Measurements from ENCODE around the gene OXSR1.

- TF ChIP-seq CTCF (IDR thresholded peaks at IDR 0.05; ENCODE audit: low read depth, low read length, missing input control) (no peak), FOXA1 (IDR thresholded peaks at IDR 0.05) (no peak), RAD21 (IDR thresholded peaks at IDR 0.05) (no peak), YY1 (IDR thresholded peaks at IDR 0.05) (no peak), JUND (IDR thresholded peaks at IDR 0.05) (no peak), GABPA (IDR thresholded peaks at IDR 0.05 in 1 of 2, conservative IDR thresholded peaks at IDR 0.05 in 1 of 2) (no peak), RXRA (IDR thresholded peaks at IDR 0.05) (no peak)
- TF ChIP-seq, protein P1, sequence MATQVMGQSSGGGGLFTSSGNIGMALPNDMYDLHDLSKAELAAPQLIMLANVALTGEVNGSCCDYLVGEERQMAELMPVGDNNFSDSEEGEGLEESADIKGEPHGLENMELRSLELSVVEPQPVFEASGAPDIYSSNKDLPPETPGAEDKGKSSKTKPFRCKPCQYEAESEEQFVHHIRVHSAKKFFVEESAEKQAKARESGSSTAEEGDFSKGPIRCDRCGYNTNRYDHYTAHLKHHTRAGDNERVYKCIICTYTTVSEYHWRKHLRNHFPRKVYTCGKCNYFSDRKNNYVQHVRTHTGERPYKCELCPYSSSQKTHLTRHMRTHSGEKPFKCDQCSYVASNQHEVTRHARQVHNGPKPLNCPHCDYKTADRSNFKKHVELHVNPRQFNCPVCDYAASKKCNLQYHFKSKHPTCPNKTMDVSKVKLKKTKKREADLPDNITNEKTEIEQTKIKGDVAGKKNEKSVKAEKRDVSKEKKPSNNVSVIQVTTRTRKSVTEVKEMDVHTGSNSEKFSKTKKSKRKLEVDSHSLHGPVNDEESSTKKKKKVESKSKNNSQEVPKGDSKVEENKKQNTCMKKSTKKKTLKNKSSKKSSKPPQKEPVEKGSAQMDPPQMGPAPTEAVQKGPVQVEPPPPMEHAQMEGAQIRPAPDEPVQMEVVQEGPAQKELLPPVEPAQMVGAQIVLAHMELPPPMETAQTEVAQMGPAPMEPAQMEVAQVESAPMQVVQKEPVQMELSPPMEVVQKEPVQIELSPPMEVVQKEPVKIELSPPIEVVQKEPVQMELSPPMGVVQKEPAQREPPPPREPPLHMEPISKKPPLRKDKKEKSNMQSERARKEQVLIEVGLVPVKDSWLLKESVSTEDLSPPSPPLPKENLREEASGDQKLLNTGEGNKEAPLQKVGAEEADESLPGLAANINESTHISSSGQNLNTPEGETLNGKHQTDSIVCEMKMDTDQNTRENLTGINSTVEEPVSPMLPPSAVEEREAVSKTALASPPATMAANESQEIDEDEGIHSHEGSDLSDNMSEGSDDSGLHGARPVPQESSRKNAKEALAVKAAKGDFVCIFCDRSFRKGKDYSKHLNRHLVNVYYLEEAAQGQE (IDR thresholded peaks at IDR 0.05): no peak
- TF ChIP-seq, protein P2, sequence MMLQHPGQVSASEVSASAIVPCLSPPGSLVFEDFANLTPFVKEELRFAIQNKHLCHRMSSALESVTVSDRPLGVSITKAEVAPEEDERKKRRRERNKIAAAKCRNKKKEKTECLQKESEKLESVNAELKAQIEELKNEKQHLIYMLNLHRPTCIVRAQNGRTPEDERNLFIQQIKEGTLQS (IDR thresholded peaks at IDR 0.05): no peak
Observed at GRCh38 chr3:38153221-38153620, 12.1 kb upstream of the OXSR1 start.

All from liver (tissue), 3 donors.